H1 (cell line): Measurements from ENCODE around the gene CRYGN. TPM values are rescaled to one million over a fixed set of nuclear protein-coding genes. Genes with fewer than 3 reads are reported as not detected.

Source experiments
- CTCF ChIA-PET: fragments of 300-600 bp; sonication (Branson Sonifier 250); formaldehyde crosslinking; loops from one replicate; lab custom pipeline; 2021; ENCODE audit not compliant: partially characterized antibody; lab: Charles Lee
- POLR2A ChIA-PET: fragments of 300-600 bp; sonication (Branson Sonifier 250); formaldehyde crosslinking; loops from one replicate; lab custom pipeline; 2021; ENCODE audit warnings: inconsistent platforms; ENCODE audit not compliant: partially characterized antibody; lab: Charles Lee
- DNase-seq, 2 experiments: peaks; one replicate each; pipeline versions ENCODE4 v3.0.0 to v3.0.0-alpha.2; 2010 to 2022; ENCODE audit warnings: low spot score in 2 of 2, low read depth in 1 of 2, mixed read lengths in 1 of 2
- FAIRE-seq: peaks from 2 replicates; lab custom pipeline; 2011; peaks lifted over from hg19 to GRCh38; lab: Jason Lieb, UNC
- H2AFZ ChIP-seq: 2 replicates; pipeline ENCODE4 v1.8.1; 2012; ENCODE audit warnings: low read length, inconsistent platforms
- H2AK5ac ChIP-seq: 2 replicates; pipeline ENCODE4 v1.6.1; 2013; ENCODE audit warnings: low read depth, low read length
- H2BK120ac ChIP-seq: replicated peaks from 2 replicates; pipeline ENCODE3; 2013; ENCODE audit warnings: low read depth, low read length, inconsistent platforms
- H2BK12ac ChIP-seq: 2 replicates; pipeline ENCODE4 v1.6.1; 2013; ENCODE audit warnings: low read depth, low read length
- H2BK15ac ChIP-seq: 2 replicates; pipeline ENCODE4 v1.6.1; 2013; ENCODE audit warnings: low read length
- H2BK20ac ChIP-seq: 2 replicates; pipeline ENCODE4 v1.6.1; 2013; ENCODE audit warnings: low read length
- H2BK5ac ChIP-seq: 2 replicates; pipeline ENCODE4 v1.6.1; 2013; ENCODE audit warnings: low read depth, low read length
- H3K14ac ChIP-seq: 2 replicates; pipeline ENCODE4 v1.6.1; 2013; ENCODE audit warnings: inconsistent platforms; ENCODE audit not compliant: insufficient read length
- H3K18ac ChIP-seq: 2 replicates; pipeline ENCODE4 v1.6.1; 2013; ENCODE audit warnings: low read length; ENCODE audit errors: extremely low read depth
- H3K23ac ChIP-seq: 2 replicates; pipeline ENCODE4 v1.6.1; 2013; ENCODE audit warnings: inconsistent platforms; ENCODE audit not compliant: insufficient read length
- H3K23me2 ChIP-seq: 2 replicates; pipeline ENCODE4 v1.6.1; 2013; ENCODE audit warnings: low read depth, low read length
- H3K27ac ChIP-seq: 2 replicates; pipeline ENCODE4 v1.6.1; 2011; ENCODE audit warnings: low read depth, low read length, inconsistent platforms
- H3K27me3 ChIP-seq, 4 experiments: replicated peaks in 1 of 4; 1 replicate in 1 of 4; 2 replicates in 3 of 4; pipeline versions ENCODE4 v1.6.1 to v1.8.1; 2011 to 2013; ENCODE audit warnings: low read length in 3 of 4, mild to moderate bottlenecking in 3 of 4, inconsistent platforms in 2 of 4, mixed read lengths in 2 of 4, moderate library complexity in 1 of 4; ENCODE audit not compliant: control insufficient read depth in 3 of 4, insufficient read depth in 3 of 4; ENCODE audit errors: extremely low read depth in 1 of 4
- H3K36me3 ChIP-seq, 4 experiments: 2 replicates each; pipeline versions ENCODE4 v1.6.1 to v1.8.1; 2011 to 2013; ENCODE audit warnings: mild to moderate bottlenecking in 4 of 4, low read length in 3 of 4, moderate library complexity in 2 of 4, control low read depth in 1 of 4, inconsistent platforms in 1 of 4; ENCODE audit not compliant: insufficient read depth in 4 of 4, control insufficient read depth in 2 of 4
- H3K4ac ChIP-seq: replicated peaks from 2 replicates; pipeline ENCODE3; 2013; ENCODE audit warnings: low read length, low read depth, mixed read lengths, inconsistent platforms; ENCODE audit not compliant: insufficient read length
- H3K4me1 ChIP-seq, 4 experiments: replicated peaks in 1 of 4; 1 replicate in 1 of 4; 2 replicates in 3 of 4; pipeline versions ENCODE4 v1.6.1 to v1.8.1; 2011 to 2013; ENCODE audit warnings: low read length in 3 of 4, inconsistent platforms in 2 of 4, mixed read lengths in 1 of 4; ENCODE audit not compliant: insufficient read depth in 4 of 4, control insufficient read depth in 3 of 4
- H3K4me2 ChIP-seq, 2 experiments: 2 replicates each; pipeline versions ENCODE4 v1.6.1 to v1.8.1; 2011 to 2013; ENCODE audit warnings: low read depth in 2 of 2, low read length in 2 of 2, control low read depth in 1 of 2, inconsistent platforms in 1 of 2, mild to moderate bottlenecking in 1 of 2; ENCODE audit not compliant: insufficient read depth in 1 of 2
- H3K4me3 ChIP-seq, 4 experiments: fragments of 200-600, 300-600 bp in 1 of 4; sonication (generic), shearing (Covaris generic), sonication (Bioruptor Twin) in 1 of 4; 2 replicates each; pipeline versions ENCODE4 v1.5.1 to v1.8.1; 2011 to 2016; ENCODE audit warnings: low read length in 4 of 4, low read depth in 3 of 4, control low read depth in 2 of 4, inconsistent platforms in 2 of 4, mild to moderate bottlenecking in 2 of 4, mixed read lengths in 1 of 4, moderate library complexity in 1 of 4; ENCODE audit not compliant: insufficient read depth in 2 of 4; ENCODE audit errors: extremely low read depth in 1 of 4
- H3K56ac ChIP-seq: replicated peaks from 2 replicates; pipeline ENCODE3; 2013; ENCODE audit warnings: low read depth, mild to moderate bottlenecking, mixed read lengths, low read length, inconsistent platforms; ENCODE audit not compliant: insufficient read length
- H3K79me1 ChIP-seq: 2 replicates; pipeline ENCODE4 v1.6.1; 2013; ENCODE audit warnings: low read depth, low read length, control low read depth
- H3K79me2 ChIP-seq, 2 experiments: 2 replicates each; pipeline versions ENCODE4 v1.6.1 to v1.8.1; 2012 to 2013; ENCODE audit warnings: low read length in 2 of 2, mild to moderate bottlenecking in 2 of 2, inconsistent platforms in 1 of 2; ENCODE audit not compliant: insufficient read depth in 2 of 2, control insufficient read depth in 1 of 2
- H3K9ac ChIP-seq, 4 experiments: replicated peaks in 1 of 4; 1 replicate in 1 of 4; 2 replicates in 3 of 4; pipeline versions ENCODE4 v1.6.1 to v1.8.1; 2011 to 2013; ENCODE audit warnings: low read depth in 3 of 4, low read length in 3 of 4, control low read depth in 2 of 4, mild to moderate bottlenecking in 2 of 4, moderate library complexity in 2 of 4, inconsistent platforms in 1 of 4; ENCODE audit errors: extremely low read depth in 1 of 4
- H3K9me3 ChIP-seq, 2 experiments: 2 replicates each; pipeline versions ENCODE4 v1.6.1 to v1.8.1; 2012 to 2013; ENCODE audit warnings: mild to moderate bottlenecking in 2 of 2, moderate library complexity in 2 of 2, control low read depth in 1 of 2, inconsistent platforms in 1 of 2, low read depth in 1 of 2, low read length in 1 of 2, mixed read lengths in 1 of 2; ENCODE audit not compliant: insufficient read depth in 2 of 2
- H4K20me1 ChIP-seq, 2 experiments: replicated peaks in 1 of 2; 2 replicates each; pipeline versions ENCODE3 to v1.8.1; 2011 to 2013; ENCODE audit warnings: inconsistent platforms in 2 of 2, low read length in 2 of 2, mild to moderate bottlenecking in 1 of 2; ENCODE audit not compliant: insufficient read depth in 2 of 2, control insufficient read depth in 1 of 2
- H4K5ac ChIP-seq: 2 replicates; pipeline ENCODE4 v1.6.1; 2013; ENCODE audit warnings: low read length, low read depth, mixed read lengths, inconsistent platforms; ENCODE audit not compliant: insufficient read length
- H4K8ac ChIP-seq: 2 replicates; pipeline ENCODE4 v1.8.0; 2013; ENCODE audit warnings: mild to moderate bottlenecking, moderate library complexity, low read length, inconsistent platforms; ENCODE audit not compliant: insufficient read depth; ENCODE audit errors: extremely low read depth
- H4K91ac ChIP-seq: replicated peaks from 2 replicates; pipeline ENCODE3; 2013; ENCODE audit warnings: low read length, mixed read lengths, inconsistent platforms; ENCODE audit not compliant: insufficient read length
- CREB1 ChIP-seq: IDR thresholded peaks from 2 replicates; pipeline ENCODE4 v1.6.1; 2012; ENCODE audit warnings: inconsistent platforms
- JUND ChIP-seq: IDR thresholded peaks from 2 replicates; pipeline ENCODE4 v1.6.1; 2011; ENCODE audit warnings: mild to moderate bottlenecking, improper control_type of control experiment, low read length
- PHF8 ChIP-seq: fragments of 200-600 bp; sonication (generic); conservative IDR thresholded peaks from 2 replicates; pipeline ENCODE4 v1.7.1; 2012; ENCODE audit warnings: low read depth, mild to moderate bottlenecking, inconsistent platforms, low read length, moderate library complexity
- RAD21 ChIP-seq, 2 experiments: IDR thresholded peaks in 1 of 2; conservative IDR thresholded peaks in 1 of 2; 2 replicates each; pipeline ENCODE4 v1.6.1; 2011; ENCODE audit warnings: low read depth in 2 of 2, low read length in 2 of 2, improper control_type of control experiment in 1 of 2, inconsistent platforms in 1 of 2, mild to moderate bottlenecking in 1 of 2, moderate library complexity in 1 of 2
- RBBP5 ChIP-seq: IDR thresholded peaks from 2 replicates; pipeline ENCODE4 v1.7.1; 2012; ENCODE audit warnings: low read depth, mild to moderate bottlenecking, inconsistent platforms, low read length, moderate library complexity, borderline replicate concordance
- SP1 ChIP-seq: IDR thresholded peaks from 2 replicates; pipeline ENCODE4 v1.6.1; 2011; ENCODE audit warnings: low read depth, low read length
- SUZ12 ChIP-seq: fragments of 200-600 bp; sonication (generic); IDR thresholded peaks from 2 replicates; pipeline ENCODE4 v1.6.1; 2012; ENCODE audit warnings: mild to moderate bottlenecking, inconsistent platforms, low read length, moderate library complexity, mixed read lengths
- TAF1 ChIP-seq: IDR thresholded peaks from 2 replicates; pipeline ENCODE4 v1.6.1; 2011; ENCODE audit warnings: mild to moderate bottlenecking, low read depth, low read length
- TCF12 ChIP-seq: IDR thresholded peaks from 2 replicates; pipeline ENCODE4 v1.6.1; 2011; ENCODE audit warnings: low read depth, mild to moderate bottlenecking, low read length
- TEAD4 ChIP-seq: IDR thresholded peaks from 2 replicates; pipeline ENCODE4 v1.6.1; 2012; ENCODE audit warnings: low read depth, low read length, inconsistent platforms, mixed read lengths
- WGBS, 2 experiments: shearing (Covaris generic) in 1 of 2; methylation state at CpG; one replicate each; pipeline versions ENCODE4 v1.1.6 to v1.1.7; 2013 to 2015; ENCODE audit warnings: low lambda C conversion rate in 2 of 2, mixed read lengths in 2 of 2, inconsistent platforms in 1 of 2, low coverage in 1 of 2, missing lambda C conversion rate in 1 of 2; ENCODE audit not compliant: insufficient replicate concordance in 2 of 2, insufficient coverage in 1 of 2, insufficient read length in 1 of 2; ENCODE audit errors: extremely low coverage in 1 of 2, missing lambda C conversion rate in 1 of 2; 5-methylcytosine and 5-hydroxymethylcytosine counted together
- polyA plus RNA-seq, 7 experiments: library from polyadenylated mRNA; depleted of rRNA in 3 of 7; stranded (reverse) in 5 of 7; unstranded in 2 of 7; fragments of >200 nt in 5 of 7; fragments of 200-250 nt in 2 of 7; gene quantifications; 1 replicate in 5 of 7; 2 replicates in 1 of 7; 4 replicates in 1 of 7; pipeline versions ENCODE4 v1.2.1 to v1.2.3, GENCODE V29; 2011 to 2013; ENCODE audit warnings: missing spikeins in 2 of 7, mixed read lengths in 2 of 7
- total RNA-seq: library from RNA; stranded (reverse); fragmentation: NEBNext Ultra II Directional; extraction: Animal tissue kit (Norgen Biotek cat#: 25700); gene quantifications from 2 replicates; pipeline ENCODE4 v1.2.1, GENCODE V29; 2021

The CRYGN gene
- total and polyA plus RNA-seq, 2 of the 8 experiments (the other 6 are each of a cell fraction or from before 2014, with no cell fraction given): 0.98 to 1.6 TPM

DNA sequence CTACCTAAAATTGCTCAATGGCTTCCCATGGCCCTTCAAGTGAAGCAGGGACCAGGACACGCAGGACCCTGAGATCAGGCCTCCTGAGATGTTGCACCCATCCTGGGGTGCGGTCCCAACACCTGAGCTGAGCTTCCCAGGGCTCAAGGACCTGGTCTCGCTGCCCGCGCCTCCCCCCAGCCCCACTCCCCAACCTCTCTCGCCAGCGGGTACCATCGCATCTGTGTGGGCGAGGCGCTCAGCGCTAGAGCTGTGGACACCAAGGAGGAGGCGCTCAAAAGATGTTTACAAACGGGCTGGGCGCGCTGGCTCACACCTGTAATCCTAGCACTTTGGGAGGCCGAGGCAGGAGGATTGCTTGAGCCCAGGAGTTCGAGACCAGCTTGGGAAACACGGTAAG is 7.4 kb upstream of the CRYGN start:
- no peak overlapping the region for H2BK120ac ChIP-seq
- no peaks in the 10 kb centered on the region for H4K20me1 ChIP-seq
- no peaks in the 10 kb centered on the region for H3K36me3 ChIP-seq
- no peak overlapping the region for H3K27ac ChIP-seq
- H3K4me1 ChIP-seq: peaks cover 0 to 7% (median 0%) of the 10 kb centered on the region in 4 experiments; a peak in 3 of 7 replicates
- H3K23ac ChIP-seq: no peak overlapping the region
- no peak overlapping the region for H4K8ac ChIP-seq
- CTCF ChIA-PET: interaction anchor here (0.7 to 13.7 kb wide), 21 partner anchors 11 to 1099 kb away, joined by 3 to 185 read pairs (median 9); no protein-coding TSS in a partner anchor
- no peak overlapping the region for H3K4me3 ChIP-seq
- H2AFZ ChIP-seq: no peak overlapping the region
- H3K14ac ChIP-seq: no peak overlapping the region
- no peak overlapping the region for H2AK5ac ChIP-seq
- no peaks in the 10 kb centered on the region for H3K79me1 ChIP-seq
- no peak overlapping the region for H3K56ac ChIP-seq
- H3K9me3 ChIP-seq: no peaks in the 10 kb centered on the region
- H3K4me2 ChIP-seq: no peak overlapping the region; a peak in 1 of 4 replicates
- H2BK20ac ChIP-seq: no peak overlapping the region
- H2BK5ac ChIP-seq: no peak overlapping the region
- no peak for TF ChIP-seq RBBP5
- TF ChIP-seq TEAD4: no peak
- no peak for TF ChIP-seq CREB1
- TF ChIP-seq RAD21 (IDR thresholded peaks at IDR 0.05 in 1 of 2, conservative IDR thresholded peaks at IDR 0.05 in 1 of 2; ENCODE audit: low read depth in 2 of 2, low read length in 2 of 2): no peak
- no peak for TF ChIP-seq PHF8
- no peak for TF ChIP-seq TAF1
- no peak for TF ChIP-seq SUZ12
- no peak for TF ChIP-seq SP1
- TF ChIP-seq JUND: no peak
- no peak for TF ChIP-seq TCF12
- FAIRE-seq (no peak), DNase-seq (no peak)
- WGBS, 2 experiments: 96% methylated on average over 17 of the region's 18 CpGs; no CpG with 5 or more reads in 1 of the 2 experiments
- H3K23me2 ChIP-seq: no peaks in the 10 kb centered on the region; the same call in 1 of the 2 replicates
- H4K91ac ChIP-seq: no peak overlapping the region
- POLR2A ChIA-PET: interaction anchor here (1.0 kb wide), 1 partner anchor 31 kb away, joined by 4 read pairs; no protein-coding TSS in a partner anchor
- no peak overlapping the region for H4K5ac ChIP-seq
- peaks cover 0 to 12% (median 7%) of the 10 kb centered on the region in 4 experiments; a peak in 5 of 7 replicates for H3K27me3 ChIP-seq
- H2BK15ac ChIP-seq: no peak overlapping the region
- no peak overlapping the region for H2BK12ac ChIP-seq
- no peak overlapping the region for H3K18ac ChIP-seq
- no peak overlapping the region for H3K4ac ChIP-seq
- no peak overlapping the region for H3K9ac ChIP-seq
- no peaks in the 10 kb centered on the region for H3K79me2 ChIP-seq
